ENCODE measurements around the gene RHOXF1. TPM values are rescaled to one million over a fixed set of nuclear protein-coding genes. Genes with fewer than 3 reads are reported as not detected.

RHOXF1 gene
- total RNA-seq, 2 experiments from 2014 or later = 0.45 TPM; not detected in 1

DNA sequence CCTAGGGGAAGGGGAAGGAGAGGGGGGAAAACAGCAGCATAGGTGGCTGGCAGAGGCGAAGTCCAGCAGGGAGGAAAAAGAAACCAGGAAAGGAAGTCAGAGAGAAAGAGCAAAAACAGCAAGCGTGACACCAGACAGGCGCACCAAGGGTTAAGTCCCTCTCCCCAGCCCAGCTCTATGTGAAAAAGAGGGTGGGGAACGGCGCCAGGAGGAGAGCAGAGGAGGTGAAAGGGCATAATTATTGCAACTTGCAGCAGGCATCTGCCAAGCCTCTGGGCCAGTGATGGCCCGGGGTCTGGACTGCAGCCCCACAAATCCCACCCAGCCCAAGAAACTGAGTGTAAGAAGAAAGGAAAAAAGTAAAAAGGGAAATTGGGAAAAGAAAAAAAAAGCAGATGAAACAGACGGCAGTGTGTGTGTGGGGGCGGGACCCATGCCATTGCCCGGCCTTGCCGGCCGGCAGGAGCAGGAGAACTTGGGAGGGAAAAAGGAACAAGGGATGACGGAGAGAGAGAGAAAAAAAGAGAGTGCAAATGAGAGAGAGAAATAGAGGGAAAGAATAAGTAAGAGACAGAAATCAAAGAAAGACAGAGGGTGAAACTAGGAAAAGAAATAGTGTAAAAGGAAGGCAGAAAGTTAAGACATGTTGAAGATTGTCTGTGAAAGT is 28.6 kb upstream of the RHOXF1 start:
- no peak for ATAC-seq (ENCODE audit: poor library complexity)
- intact Hi-C loops (cut with DNase I, micrococcal nuclease) = no loop called here
- no peaks in the 10 kb centered on the region for H3K27me3 ChIP-seq (ENCODE audit: control insufficient read depth in 1 of 2, insufficient read depth in 2 of 2, low read length in 2 of 2)
- H3K9me3 Mint-ChIP-seq = no peaks in the 10 kb centered on the region
- no peaks in the 10 kb centered on the region for H3K36me3 ChIP-seq (ENCODE audit: insufficient read depth, low read length)
- peaks cover 10% of the 10 kb centered on the region for H3K4me1 Mint-ChIP-seq (ENCODE audit: low read depth)
- CTCF ChIA-PET = no interaction called here
- no peak overlapping the region for H3K4me3 ChIP-seq (ENCODE audit: low read length)
- no peak for DNase-seq
- POLR2A ChIA-PET = no interaction called here
- no peak overlapping the region for H3K4me3 Mint-ChIP-seq
- H3K27ac ChIP-seq (ENCODE audit: low read depth in 1 of 2, low read length in 2 of 2) = no peak overlapping the region
- H3K27me3 Mint-ChIP-seq = no peaks in the 10 kb centered on the region
- peaks cover 0 to 9% of the 10 kb centered on the region in 2 experiments for H3K9me3 ChIP-seq (ENCODE audit: control insufficient read depth in 1 of 2, insufficient read depth in 1 of 2, low read length in 2 of 2)
- H3K36me3 Mint-ChIP-seq (ENCODE audit: low read depth) = no peaks in the 10 kb centered on the region
- TF ChIP-seq CTCF (IDR thresholded peaks at IDR 0.05) = no peak
- H3K4me1 ChIP-seq (ENCODE audit: insufficient read depth, low read length) = peaks cover 9% of the 10 kb centered on the region
- H3K27ac Mint-ChIP-seq = no peak overlapping the region

DNA sequence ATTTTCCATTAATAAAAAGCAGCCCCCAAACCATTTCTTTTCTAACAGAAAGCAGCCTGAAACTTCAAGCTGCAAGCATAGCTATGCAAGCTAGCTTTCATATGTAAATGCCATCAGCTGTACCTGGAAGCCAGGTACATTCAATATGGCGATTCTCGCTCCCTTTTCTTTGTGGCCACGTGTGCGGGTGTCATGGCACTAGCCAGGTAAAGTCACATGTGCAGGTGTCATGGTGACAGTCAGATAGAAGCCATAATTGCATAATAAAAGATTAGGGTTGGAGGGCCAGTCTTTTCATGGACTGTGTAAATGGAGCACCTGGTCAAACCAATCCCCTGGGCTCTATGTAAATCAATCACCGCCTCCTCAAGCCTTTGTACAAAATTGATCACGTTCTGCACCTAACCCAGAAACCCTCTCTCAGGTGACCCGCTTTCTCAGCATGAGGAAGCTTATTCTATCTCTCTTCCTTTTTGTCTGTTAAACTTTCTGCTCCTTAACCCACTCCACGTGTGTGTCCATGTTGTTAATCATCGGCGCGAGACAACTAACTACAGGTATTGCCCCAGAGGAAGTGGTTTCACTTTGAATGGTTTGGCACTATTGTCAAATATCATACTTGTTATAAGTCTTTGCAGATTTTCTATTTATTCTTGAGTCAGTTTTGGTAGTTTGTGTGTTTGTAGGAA is 24.7 kb upstream of the RHOXF1 start:
- no peaks in the 10 kb centered on the region for H3K27me3 ChIP-seq (ENCODE audit: control insufficient read depth in 1 of 2, insufficient read depth in 2 of 2, low read length in 2 of 2)
- no peaks in the 10 kb centered on the region for H3K36me3 Mint-ChIP-seq (ENCODE audit: low read depth)
- ChIA-PET CTCF (no interaction called here), POLR2A (no interaction called here)
- no peaks in the 10 kb centered on the region for H3K27me3 Mint-ChIP-seq
- H3K4me1 Mint-ChIP-seq (ENCODE audit: low read depth) = peaks cover 2% of the 10 kb centered on the region
- H3K4me3 ChIP-seq (ENCODE audit: low read length) = no peak overlapping the region
- no peak for ATAC-seq (ENCODE audit: poor library complexity)
- H3K9me3 ChIP-seq (ENCODE audit: control insufficient read depth in 1 of 2, insufficient read depth in 1 of 2, low read length in 2 of 2) = no peaks in the 10 kb centered on the region
- no peaks in the 10 kb centered on the region for H3K36me3 ChIP-seq (ENCODE audit: insufficient read depth, low read length)
- H3K27ac ChIP-seq (ENCODE audit: low read depth in 1 of 2, low read length in 2 of 2) = no peak overlapping the region
- intact Hi-C loops (cut with DNase I, micrococcal nuclease) = no loop called here
- no peak overlapping the region for H3K27ac Mint-ChIP-seq
- no peak for DNase-seq
- H3K9me3 Mint-ChIP-seq = no peaks in the 10 kb centered on the region
- H3K4me3 Mint-ChIP-seq = no peak overlapping the region
- H3K4me1 ChIP-seq (ENCODE audit: insufficient read depth, low read length) = peaks cover 7% of the 10 kb centered on the region
- no peak for TF ChIP-seq CTCF (IDR thresholded peaks at IDR 0.05)

DNA sequence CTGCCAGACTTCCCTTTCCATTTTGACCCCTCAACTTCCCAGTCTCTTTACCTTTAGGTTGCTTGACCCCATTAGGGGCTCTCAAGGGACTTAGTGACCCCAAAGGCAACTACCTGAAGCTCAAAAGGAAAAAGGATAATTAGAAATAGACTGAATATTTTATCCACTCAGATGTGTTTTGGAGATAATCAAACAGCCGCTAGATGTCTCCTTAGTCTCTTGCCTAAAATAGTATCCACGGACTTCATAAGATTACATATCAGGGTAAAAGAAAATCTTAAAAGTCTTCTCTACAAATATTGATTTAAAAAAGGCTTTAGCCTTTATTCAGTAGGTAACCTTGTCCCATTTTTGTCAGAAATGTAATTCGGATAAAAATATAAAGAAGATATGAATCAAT is 21.7 kb upstream of the RHOXF1 start:
- no peaks in the 10 kb centered on the region for H3K4me1 ChIP-seq (ENCODE audit: insufficient read depth, low read length)
- H3K27ac ChIP-seq (ENCODE audit: low read depth in 1 of 2, low read length in 2 of 2) = no peak overlapping the region
- no peak for DNase-seq
- Mint-ChIP-seq H3K4me3 (no peak overlapping the region), H3K27ac (no peak overlapping the region), H3K27me3 (no peaks in the 10 kb centered on the region), H3K9me3 (no peaks in the 10 kb centered on the region), H3K4me1 (ENCODE audit: low read depth) (no peaks in the 10 kb centered on the region), H3K36me3 (ENCODE audit: low read depth) (no peaks in the 10 kb centered on the region)
- no peak for TF ChIP-seq CTCF (IDR thresholded peaks at IDR 0.05)
- intact Hi-C loops (cut with DNase I, micrococcal nuclease) = no loop called here
- POLR2A ChIA-PET = no interaction called here
- no peak overlapping the region for H3K4me3 ChIP-seq (ENCODE audit: low read length)
- no peaks in the 10 kb centered on the region for H3K9me3 ChIP-seq (ENCODE audit: control insufficient read depth in 1 of 2, insufficient read depth in 1 of 2, low read length in 2 of 2)
- CTCF ChIA-PET = no interaction called here
- no peaks in the 10 kb centered on the region for H3K27me3 ChIP-seq (ENCODE audit: control insufficient read depth in 1 of 2, insufficient read depth in 2 of 2, low read length in 2 of 2)
- H3K36me3 ChIP-seq (ENCODE audit: insufficient read depth, low read length) = no peaks in the 10 kb centered on the region
- ATAC-seq (ENCODE audit: poor library complexity) = no peak
